Measurements from ENCODE around the gene COX20.

COX20 gene

DNA sequence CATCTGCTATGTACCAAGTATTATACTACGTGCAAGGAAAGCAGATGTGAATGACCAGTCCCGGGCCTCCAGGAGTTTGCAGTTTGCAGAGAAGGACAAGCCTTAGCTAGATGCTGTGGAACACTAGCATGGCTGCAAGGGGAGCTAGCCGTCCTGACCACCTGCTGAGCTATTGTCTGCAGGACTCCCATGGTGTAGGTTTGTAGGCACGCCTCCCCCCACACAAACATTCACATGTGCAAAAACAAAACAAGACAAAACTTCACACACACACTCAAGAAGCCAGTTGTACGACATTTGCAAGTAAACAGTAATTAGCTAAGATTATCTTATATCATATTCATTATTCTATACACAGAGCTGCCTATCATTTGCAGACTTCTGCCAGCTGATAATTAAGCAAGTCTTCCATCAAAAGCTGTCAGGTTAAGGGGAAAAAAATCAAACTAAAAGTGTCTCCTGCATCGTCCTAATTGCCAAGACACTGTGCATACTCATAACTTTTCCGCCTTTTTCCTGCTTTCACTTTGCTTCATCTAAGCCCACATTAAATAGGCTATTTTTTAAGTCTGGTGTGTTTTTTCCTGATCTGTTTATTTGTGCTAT lies 39.6 kb downstream of the COX20 start:
- DNase-seq (ENCODE audit: low read depth) = no peak

DNA sequence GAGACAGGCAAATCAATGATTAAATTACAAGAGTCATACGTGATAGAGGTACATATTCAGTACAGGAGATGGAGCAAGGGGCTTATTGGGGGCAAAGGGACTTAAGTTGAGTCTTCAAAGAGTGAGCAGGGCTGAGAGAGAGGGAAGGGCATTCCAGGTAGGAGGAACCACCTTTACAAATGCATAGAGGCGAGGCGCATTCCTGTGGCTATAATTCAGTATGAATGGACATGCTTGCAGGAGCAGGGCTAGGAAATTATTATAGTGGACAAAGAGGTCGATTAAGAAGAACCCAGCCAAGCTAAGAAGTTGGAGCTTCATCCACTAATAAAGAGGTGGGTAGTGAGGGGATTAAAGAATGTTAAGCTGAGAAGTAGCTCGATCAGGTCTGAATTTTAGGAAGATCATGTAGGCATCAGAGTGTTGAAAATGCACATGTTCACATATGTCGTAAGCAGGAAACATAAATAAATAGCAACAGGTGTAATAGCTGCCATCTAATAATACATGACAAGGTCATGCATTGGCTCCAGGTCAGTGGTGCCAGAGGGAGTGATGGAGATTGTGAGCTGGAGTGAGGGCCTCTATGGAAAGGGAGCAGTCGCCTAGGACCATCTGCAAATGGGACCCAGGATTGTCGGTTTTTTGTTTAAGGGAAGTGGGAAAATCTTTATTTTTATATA lies 40.9 kb downstream of the COX20 start:
- DNase-seq (ENCODE audit: low read depth) = no peak

DNA sequence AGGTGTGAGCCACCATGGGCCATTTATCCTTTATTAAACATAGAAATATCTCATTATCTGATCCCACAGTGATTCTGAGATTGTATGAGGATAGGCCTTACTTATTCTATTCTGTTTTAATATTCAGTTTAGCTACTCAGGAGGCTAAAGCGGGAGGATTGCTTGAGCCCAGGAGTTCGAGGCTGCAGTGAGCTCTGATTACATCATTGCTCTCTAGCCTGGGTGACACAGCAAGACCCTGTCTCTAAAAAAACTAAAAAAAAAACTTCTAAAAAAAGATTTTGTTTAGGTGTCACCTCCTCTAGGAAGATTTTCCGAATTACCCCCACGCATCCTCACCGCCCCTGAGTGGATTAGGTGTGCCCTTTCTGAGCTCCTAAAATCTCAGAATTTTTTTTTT lies 43.2 kb downstream of the COX20 start:
- no peak for DNase-seq (ENCODE audit: low read depth)

DNA sequence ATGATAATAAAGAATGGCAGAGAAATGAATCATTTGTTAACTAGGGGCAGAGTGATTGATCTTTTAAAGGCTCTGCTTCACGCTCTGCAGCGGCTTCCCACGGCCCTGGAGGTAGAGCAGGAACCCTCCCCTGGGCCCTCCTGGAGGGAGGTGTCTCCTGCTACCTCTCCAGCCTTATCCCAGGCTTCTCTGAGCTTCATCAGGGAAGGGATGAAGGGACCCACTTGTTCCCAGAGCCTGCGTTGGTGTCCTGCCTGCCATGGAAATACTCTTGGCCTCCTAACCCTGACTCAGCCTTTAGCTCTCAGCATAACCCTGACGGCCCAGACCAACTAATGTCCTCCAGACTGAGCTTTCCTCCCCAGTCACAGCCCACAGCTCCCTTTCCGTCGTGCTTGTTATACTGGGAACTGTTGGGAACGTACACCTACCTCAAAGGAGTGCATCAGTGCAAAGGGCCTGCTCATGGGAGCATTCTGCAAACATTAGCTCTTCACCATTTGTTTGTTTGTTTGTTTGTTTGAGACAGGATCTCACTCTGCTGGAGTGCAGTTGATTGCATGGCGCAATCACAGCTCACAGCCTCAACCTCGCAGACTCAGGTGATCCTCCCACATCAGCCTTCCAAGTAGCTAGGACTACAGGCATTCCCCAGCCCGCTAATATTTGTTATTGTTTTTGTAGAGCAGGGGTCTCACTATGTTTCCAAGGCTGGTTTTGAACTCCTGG lies 46.3 kb downstream of the COX20 start:
- DNase-seq (ENCODE audit: low read depth) = no peak

- no peak for DNase-seq (ENCODE audit: low read depth)
Measured at GRCh38 chr1:244887281-244887680, 51.8 kb downstream of the COX20 start.

DNA sequence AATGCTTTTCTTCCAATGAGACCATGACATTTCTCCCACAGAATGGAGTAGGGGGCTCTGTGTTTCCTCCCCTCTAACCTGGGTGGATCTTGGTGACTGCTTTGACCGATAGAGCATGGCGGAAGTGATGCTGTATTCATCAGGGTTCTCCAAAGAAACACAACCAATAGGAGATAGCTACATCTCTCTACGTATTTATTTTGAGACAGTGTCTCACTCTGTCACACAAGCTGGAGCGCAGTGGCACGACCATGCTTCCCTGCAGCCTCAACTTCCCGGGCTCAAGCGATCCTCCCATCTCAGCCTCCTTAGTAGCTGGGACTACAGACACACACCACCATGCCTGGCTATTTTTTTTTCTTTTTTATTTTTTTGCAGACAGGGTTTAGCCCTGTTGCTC lies 58.4 kb downstream of the COX20 start:
- DNase-seq (ENCODE audit: low read depth) = no peak

All from stromal cell of bone marrow (primary cell).